Mesodermal cell (in vitro differentiated cells): ENCODE results near the gene ZNF555.
"Not testable (repeated sequence)": the region's sequence is repeated elsewhere in the genome, so short reads cannot be mapped to it uniquely, and the experiment has no call there.

Experiments used
- H3K27ac ChIP-seq: 2 replicates; pipeline ENCODE4 v1.7.0; 2013; ENCODE audit warnings: mild to moderate bottlenecking, low read depth, low read length, moderate library complexity; ENCODE audit not compliant: severe bottlenecking
- H3K36me3 ChIP-seq: 2 replicates; pipeline ENCODE4 v1.7.1; 2013; ENCODE audit warnings: mild to moderate bottlenecking, low read length, moderate library complexity; ENCODE audit not compliant: control insufficient read depth, insufficient read depth
- H3K4me1 ChIP-seq: one replicate; pipeline ENCODE4 v1.7.1; 2013; ENCODE audit warnings: mild to moderate bottlenecking, low read length; ENCODE audit not compliant: insufficient read depth, control insufficient read depth, poor library complexity, severe bottlenecking
- H3K4me3 ChIP-seq: 2 replicates; pipeline ENCODE4 v1.7.0; 2013; ENCODE audit warnings: low read length, control low read depth, mild to moderate bottlenecking; ENCODE audit not compliant: insufficient read depth, poor library complexity, severe bottlenecking; ENCODE audit errors: extremely low read depth
- H3K9me3 ChIP-seq: 2 replicates; pipeline ENCODE4 v1.7.1; 2013; ENCODE audit warnings: mild to moderate bottlenecking, low read length, moderate library complexity; ENCODE audit not compliant: control insufficient read depth
- WGBS, 2 experiments: methylation state at CpG; one replicate each; pipeline ENCODE4 v1.1.5; 2013; ENCODE audit warnings: missing lambda C conversion rate in 2 of 2; ENCODE audit not compliant: insufficient coverage in 2 of 2; 5-methylcytosine and 5-hydroxymethylcytosine counted together

The ZNF555 gene

GRCh38 chr19:2903326-2903725 is 62.1 kb downstream of the ZNF555 start:
- H3K9me3 ChIP-seq, H3K36me3 ChIP-seq, H3K4me3 ChIP-seq, H3K27ac ChIP-seq, H3K4me1 ChIP-seq: not testable (repeated sequence)
- 92 to 93% methylated on average over 10 to 13 of the region's 13 CpGs for WGBS, 2 experiments

GRCh38 chr19:2905918-2906519 is 64.7 kb downstream of the ZNF555 start:
- Histone ChIP-seq H3K4me1 (no peaks in the 10 kb centered on the region), H3K9me3 (peaks cover under 1% of the 10 kb centered on the region), H3K27ac (no peak overlapping the region), H3K4me3 (no peak overlapping the region), H3K36me3 (no peaks in the 10 kb centered on the region)
- 95 to 97% methylated on average over 6 to 8 of the region's 11 CpGs for WGBS, 2 experiments

GRCh38 chr19:2906631-2907195 is 65.4 kb downstream of the ZNF555 start:
- 92% methylated on average over 18 of the region's 20 CpGs for WGBS, 2 experiments
- Histone ChIP-seq H3K4me3 (no peak overlapping the region), H3K36me3 (no peaks in the 10 kb centered on the region), H3K27ac (no peak overlapping the region), H3K9me3 (peaks cover 5% of the 10 kb centered on the region), H3K4me1 (no peaks in the 10 kb centered on the region)
